HCT116 (cell line): ENCODE measurements around the gene TM4SF4. TPM values are rescaled to one million over a fixed set of nuclear protein-coding genes. Genes with fewer than 3 reads are reported as not detected.

Source experiments
- ATAC-seq: fragments of 200-7000 bp; cut with Tn5 transposase; 2 replicates; pipeline ENCODE4 v1.9.1; 2020; ENCODE audit warnings: mild to moderate bottlenecking, moderate library complexity
- BruUV-seq: library from RNA; stranded (reverse); fragments of 400-500 nt; replicated peaks from 2 replicates; lab custom pipeline; 2021; lab: Mats Ljungman, UMichigan
- CTCF ChIA-PET: fragments of 300-600 bp; sonication (Branson Sonifier 250); formaldehyde crosslinking; loops from one replicate; lab custom pipeline; 2021; ENCODE audit warnings: antibody characterized with exemption; lab: Charles Lee
- POLR2A ChIA-PET: fragments of 300-600, 350-600 bp; sonication (Branson Sonifier 250); formaldehyde crosslinking; loops from one replicate; lab custom pipeline; 2021; ENCODE audit warnings: antibody characterized with exemption; lab: Charles Lee
- RAD21 ChIA-PET, 2 experiments: fragments of 300-600 bp; sonication (Branson Sonifier 250); formaldehyde crosslinking; loops; one replicate each; lab custom pipeline; 2023; ENCODE audit warnings: low total read pairs in 2 of 2; ENCODE audit not compliant: uncharacterized antibody in 2 of 2, unreplicated experiment in 2 of 2, low non-redundant PET in 1 of 2; lab: Charles Lee
- DNase-seq: peaks from one replicate; pipeline ENCODE4 v3.0.0-alpha.2; 2010; ENCODE audit warnings: low read depth, low spot score
- H2AFZ ChIP-seq: fragments of 200-600 bp; shearing (Covaris generic), sonication (generic); 2 replicates; pipeline ENCODE4 v1.6.1; 2017; ENCODE audit warnings: low read depth, mixed run types, mixed read lengths, antibody characterized with exemption, low read length; ENCODE audit not compliant: poor library complexity, severe bottlenecking
- H3K27ac ChIP-seq: 2 replicates; pipeline ENCODE4 v1.5.1; 2012; ENCODE audit warnings: low read depth, low read length
- H3K27me3 ChIP-seq: fragments of 200-600 bp; sonication (generic); 2 replicates; pipeline ENCODE4 v1.6.1; 2016; ENCODE audit warnings: mixed run types, low read length, mixed read lengths; ENCODE audit not compliant: insufficient read depth
- H3K36me3 ChIP-seq, 2 experiments: fragments of 200-500 bp in 1 of 2; fragments of 200-600 bp in 1 of 2; sonication (Bioruptor generic) in 1 of 2; sonication (generic) in 1 of 2; 2 replicates each; pipeline versions ENCODE4 v1.5.1 to v1.6.1; 2014 to 2016; ENCODE audit warnings: low read length in 2 of 2, inconsistent platforms in 1 of 2, mixed read lengths in 1 of 2, mixed run types in 1 of 2; ENCODE audit not compliant: insufficient read depth in 2 of 2, control insufficient read depth in 1 of 2
- H3K4me1 ChIP-seq, 2 experiments: fragments of 200-600 bp in 1 of 2; sonication (generic) in 1 of 2; 2 replicates each; pipeline versions ENCODE4 v1.5.1 to v1.6.1; 2012 to 2017; ENCODE audit warnings: low read length in 2 of 2, inconsistent platforms in 1 of 2, mild to moderate bottlenecking in 1 of 2, mixed read lengths in 1 of 2, mixed run types in 1 of 2, moderate library complexity in 1 of 2; ENCODE audit not compliant: insufficient read depth in 2 of 2, control insufficient read depth in 1 of 2
- H3K4me2 ChIP-seq: fragments of 200-600 bp; sonication (generic); 2 replicates; pipeline ENCODE4 v1.6.1; 2017; ENCODE audit warnings: mixed run types, low read length, mixed read lengths
- H3K4me3 ChIP-seq, 2 experiments: fragments of 200-600 bp in 1 of 2; sonication (generic) in 1 of 2; replicated peaks in 1 of 2; 2 replicates each; pipeline ENCODE4 v1.5.1; 2011 to 2016; ENCODE audit warnings: low read length in 2 of 2, control low read depth in 1 of 2, low read depth in 1 of 2, mild to moderate bottlenecking in 1 of 2, mixed read lengths in 1 of 2, mixed run types in 1 of 2
- H3K79me2 ChIP-seq: fragments of 200-600 bp; sonication (generic); 2 replicates; pipeline ENCODE4 v1.6.1; 2017; ENCODE audit warnings: mild to moderate bottlenecking, mixed run types, low read length, moderate library complexity, mixed read lengths; ENCODE audit not compliant: insufficient read depth
- H3K9ac ChIP-seq: fragments of 200-600 bp; sonication (generic); 2 replicates; pipeline ENCODE4 v1.6.1; 2016; ENCODE audit warnings: low read length, mixed read lengths
- H3K9me2 ChIP-seq: fragments of 200-600 bp; sonication (generic), shearing (Covaris generic); 2 replicates; pipeline ENCODE4 v1.6.1; 2017; ENCODE audit warnings: mixed run types, mild to moderate bottlenecking, moderate library complexity; ENCODE audit not compliant: insufficient read depth
- H3K9me3 ChIP-seq, 2 experiments: fragments of 200-500 bp in 1 of 2; fragments of 200-600 bp in 1 of 2; sonication (Bioruptor generic) in 1 of 2; sonication (generic) in 1 of 2; 2 replicates each; pipeline ENCODE4 v1.6.1; 2014 to 2017; ENCODE audit warnings: low read length in 2 of 2, mixed read lengths in 2 of 2, inconsistent platforms in 1 of 2, low read depth in 1 of 2, mild to moderate bottlenecking in 1 of 2, mixed run types in 1 of 2, moderate library complexity in 1 of 2; ENCODE audit not compliant: control insufficient read depth in 1 of 2, insufficient read depth in 1 of 2
- H4K20me1 ChIP-seq: fragments of 200-600 bp; sonication (generic), shearing (Covaris generic); 2 replicates; pipeline ENCODE4 v1.6.1; 2017; ENCODE audit warnings: mixed run types, mild to moderate bottlenecking, moderate library complexity; ENCODE audit not compliant: insufficient read depth
- CBX3 ChIP-seq: IDR thresholded peaks from 2 replicates; pipeline ENCODE4 v1.6.1; 2012; ENCODE audit warnings: low read depth
- CEBPB ChIP-seq: IDR thresholded peaks from 2 replicates; pipeline ENCODE4 v1.6.1; 2012; ENCODE audit warnings: low read depth
- CTCF ChIP-seq, 3 experiments: fragments of 200-600 bp in 1 of 3; sonication (generic) in 1 of 3; IDR thresholded peaks in 2 of 3; conservative IDR thresholded peaks in 1 of 3; 2 replicates each; pipeline ENCODE4 v1.5.1; 2012 to 2017; ENCODE audit warnings: low read depth in 2 of 3, low read length in 2 of 3, antibody characterized with exemption in 1 of 3, borderline replicate concordance in 1 of 3, control low read depth in 1 of 3, mild to moderate bottlenecking in 1 of 3, mixed read lengths in 1 of 3, mixed run types in 1 of 3, moderate library complexity in 1 of 3; ENCODE audit not compliant: insufficient read depth in 1 of 3
- EGR1 ChIP-seq: IDR thresholded peaks from 2 replicates; pipeline ENCODE4 v1.6.1; 2012; ENCODE audit warnings: low read depth
- ELF1 ChIP-seq: IDR thresholded peaks from 2 replicates; pipeline ENCODE4 v1.6.1; 2012; ENCODE audit warnings: low read depth, borderline replicate concordance
- EZH2 ChIP-seq: fragments of 200-600 bp; sonication (generic); IDR thresholded peaks from 2 replicates; pipeline ENCODE4 v1.6.1; 2017; ENCODE audit warnings: antibody characterized with exemption, mixed run types
- EZH2phosphoT487 ChIP-seq: fragments of 200-600 bp; IDR thresholded peaks from 2 replicates; pipeline ENCODE4 v1.6.1; 2018; ENCODE audit warnings: antibody characterized with exemption, borderline replicate concordance
- JUND ChIP-seq: IDR thresholded peaks from 2 replicates; pipeline ENCODE4 v1.6.1; 2012
- MAX ChIP-seq: IDR thresholded peaks from 2 replicates; pipeline ENCODE4 v1.6.1; 2012
- POLR2A ChIP-seq: IDR thresholded peaks from 2 replicates; pipeline ENCODE4 v1.7.0; 2011; ENCODE audit warnings: borderline replicate concordance; ENCODE audit not compliant: insufficient read depth, insufficient read length; ENCODE audit errors: extremely low read depth
- RAD21 ChIP-seq: IDR thresholded peaks from 2 replicates; pipeline ENCODE4 v1.6.1; 2012; ENCODE audit warnings: low read depth, mild to moderate bottlenecking
- SP1 ChIP-seq: IDR thresholded peaks from 2 replicates; pipeline ENCODE4 v1.6.1; 2012; ENCODE audit warnings: low read depth
- SRF ChIP-seq: IDR thresholded peaks from 2 replicates; pipeline ENCODE4 v1.6.1; 2012; ENCODE audit warnings: low read depth
- TCF7L2 ChIP-seq: IDR thresholded peaks from 2 replicates; pipeline ENCODE4 v1.7.0; 2011; ENCODE audit warnings: borderline replicate concordance, inconsistent platforms; ENCODE audit not compliant: insufficient read depth, insufficient read length; ENCODE audit errors: extremely low read depth
- YY1 ChIP-seq: IDR thresholded peaks from 2 replicates; pipeline ENCODE4 v1.6.1; 2011; ENCODE audit warnings: low read length, low read depth, moderate library complexity, mild to moderate bottlenecking; ENCODE audit not compliant: insufficient replicate concordance; ENCODE audit errors: extremely low read depth
- ZBTB33 ChIP-seq: IDR thresholded peaks from 2 replicates; pipeline ENCODE4 v1.6.1; 2011; ENCODE audit warnings: mild to moderate bottlenecking, low read length, moderate library complexity; ENCODE audit not compliant: insufficient replicate concordance; ENCODE audit errors: extremely low read depth
- ZFX ChIP-seq: fragments of 450-650 bp; IDR thresholded peaks from 2 replicates; pipeline ENCODE4 v1.6.1; 2017
- ZNF274 ChIP-seq: fragments of 200-500 bp; sonication (Bioruptor generic); IDR thresholded peaks from 2 replicates; pipeline ENCODE4 v1.6.1; 2014; ENCODE audit warnings: mild to moderate bottlenecking, low read depth, low read length, inconsistent platforms
- intact Hi-C: fragments of 100-400 bp; cut with micrococcal nuclease; formaldehyde crosslinking; loops from 2 replicates; pipeline ENCODE4 v1.10.0; 2022
- total RNA-seq: library from RNA; stranded (reverse); gene quantifications from one replicate; pipeline ENCODE4 v1.2.1, GENCODE V29; 2021; ENCODE audit not compliant: unreplicated experiment
- TF ChIP-seq, protein P1 (sequence below): IDR thresholded peaks from 2 replicates; pipeline ENCODE4 v1.6.1; 2012
- TF ChIP-seq, protein P2 (sequence below): IDR thresholded peaks from 2 replicates; pipeline ENCODE4 v1.6.1; 2012; ENCODE audit warnings: low read depth

The TM4SF4 gene
- total RNA-seq, 1 experiment from 2014 or later: 0.91 TPM

- H3K4me2 ChIP-seq: no peak overlapping the region
- no peaks in the 10 kb centered on the region for H3K79me2 ChIP-seq
- ATAC-seq: peak; percentile 84
- ChIA-PET RAD21 (no interaction called here), CTCF (interaction anchor here (0.7 to 1.9 kb wide), 4 partner anchors 11 to 533 kb away, joined by 3 to 16 read pairs (median 4); no protein-coding TSS in a partner anchor), POLR2A (no interaction called here)
- H3K27ac ChIP-seq: no peak overlapping the region
- DNase-seq: peak; percentile 61
- BruUV-seq: no TSS peak
- H2AFZ ChIP-seq: peak overlapping the region; percentile 47
- no peaks in the 10 kb centered on the region for H3K27me3 ChIP-seq
- H3K4me1 ChIP-seq: peaks cover 0 to 9% of the 10 kb centered on the region in 2 experiments; a peak in 1 of 4 replicates
- H3K9ac ChIP-seq: no peak overlapping the region
- no peak overlapping the region for H3K4me3 ChIP-seq
- intact Hi-C loops: loop anchor here (2.0 kb wide), 1 partner anchor 135 kb away; no protein-coding TSS in a partner anchor
- H4K20me1 ChIP-seq: no peaks in the 10 kb centered on the region
- no peaks in the 10 kb centered on the region for H3K9me2 ChIP-seq
- H3K36me3 ChIP-seq: no peaks in the 10 kb centered on the region
- peaks cover 0 to 3% of the 10 kb centered on the region in 2 experiments; a peak in 1 of 4 replicates for H3K9me3 ChIP-seq
- no peak for TF ChIP-seq TCF7L2
- no peak for TF ChIP-seq ZNF274
- TF ChIP-seq SP1: no peak
- TF ChIP-seq CEBPB: no peak
- no peak for TF ChIP-seq RAD21
- TF ChIP-seq, protein P1, sequence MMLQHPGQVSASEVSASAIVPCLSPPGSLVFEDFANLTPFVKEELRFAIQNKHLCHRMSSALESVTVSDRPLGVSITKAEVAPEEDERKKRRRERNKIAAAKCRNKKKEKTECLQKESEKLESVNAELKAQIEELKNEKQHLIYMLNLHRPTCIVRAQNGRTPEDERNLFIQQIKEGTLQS: no peak
- TF ChIP-seq POLR2A: no peak
- no peak for TF ChIP-seq YY1
- no peak for TF ChIP-seq JUND
- TF ChIP-seq EGR1: no peak
- 0 out of 2 replicates have a peak, but pooled peaks have one; percentile 20 for TF ChIP-seq MAX
- TF ChIP-seq ZFX: no peak
- no peak for TF ChIP-seq ELF1
- 0 out of 2 replicates have a peak, but pooled peaks have one; percentile 48 for TF ChIP-seq CBX3
- no peak for TF ChIP-seq EZH2
- no peak for TF ChIP-seq EZH2phosphoT487
- TF ChIP-seq, protein P2, sequence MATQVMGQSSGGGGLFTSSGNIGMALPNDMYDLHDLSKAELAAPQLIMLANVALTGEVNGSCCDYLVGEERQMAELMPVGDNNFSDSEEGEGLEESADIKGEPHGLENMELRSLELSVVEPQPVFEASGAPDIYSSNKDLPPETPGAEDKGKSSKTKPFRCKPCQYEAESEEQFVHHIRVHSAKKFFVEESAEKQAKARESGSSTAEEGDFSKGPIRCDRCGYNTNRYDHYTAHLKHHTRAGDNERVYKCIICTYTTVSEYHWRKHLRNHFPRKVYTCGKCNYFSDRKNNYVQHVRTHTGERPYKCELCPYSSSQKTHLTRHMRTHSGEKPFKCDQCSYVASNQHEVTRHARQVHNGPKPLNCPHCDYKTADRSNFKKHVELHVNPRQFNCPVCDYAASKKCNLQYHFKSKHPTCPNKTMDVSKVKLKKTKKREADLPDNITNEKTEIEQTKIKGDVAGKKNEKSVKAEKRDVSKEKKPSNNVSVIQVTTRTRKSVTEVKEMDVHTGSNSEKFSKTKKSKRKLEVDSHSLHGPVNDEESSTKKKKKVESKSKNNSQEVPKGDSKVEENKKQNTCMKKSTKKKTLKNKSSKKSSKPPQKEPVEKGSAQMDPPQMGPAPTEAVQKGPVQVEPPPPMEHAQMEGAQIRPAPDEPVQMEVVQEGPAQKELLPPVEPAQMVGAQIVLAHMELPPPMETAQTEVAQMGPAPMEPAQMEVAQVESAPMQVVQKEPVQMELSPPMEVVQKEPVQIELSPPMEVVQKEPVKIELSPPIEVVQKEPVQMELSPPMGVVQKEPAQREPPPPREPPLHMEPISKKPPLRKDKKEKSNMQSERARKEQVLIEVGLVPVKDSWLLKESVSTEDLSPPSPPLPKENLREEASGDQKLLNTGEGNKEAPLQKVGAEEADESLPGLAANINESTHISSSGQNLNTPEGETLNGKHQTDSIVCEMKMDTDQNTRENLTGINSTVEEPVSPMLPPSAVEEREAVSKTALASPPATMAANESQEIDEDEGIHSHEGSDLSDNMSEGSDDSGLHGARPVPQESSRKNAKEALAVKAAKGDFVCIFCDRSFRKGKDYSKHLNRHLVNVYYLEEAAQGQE: no peak
- TF ChIP-seq CTCF (IDR thresholded peaks at IDR 0.05 in 2 of 3, conservative IDR thresholded peaks at IDR 0.05 in 1 of 3; ENCODE audit: borderline replicate concordance in 1 of 3, insufficient read depth in 1 of 3, low read depth in 2 of 3, low read length in 2 of 3): peak; percentile 9 to 86 (median 86); a peak in 5 of 6 replicates
- TF ChIP-seq ZBTB33: no peak
- TF ChIP-seq SRF: no peak
Observed at GRCh38 chr3:149487598-149488197, 13.2 kb downstream of the TM4SF4 start.
